HT1080 (cell line): Measurements from ENCODE around the gene MSANTD3. TPM values are rescaled to one million over a fixed set of nuclear protein-coding genes. Genes with fewer than 3 reads are reported as not detected.

Experiments used
- DNase-seq: peaks from one replicate; pipeline ENCODE4 v3.0.0-alpha.2; 2015; ENCODE audit warnings: low read depth
- total RNA-seq: library from RNA; depleted of rRNA; stranded (reverse); fragments of >200 nt; shearing (Covaris generic); gene quantifications from 2 replicates; pipeline ENCODE4 v1.2.3, GENCODE V29; 2014

MSANTD3 gene
- total RNA-seq, 1 experiment from 2014 or later = 126 TPM

DNA sequence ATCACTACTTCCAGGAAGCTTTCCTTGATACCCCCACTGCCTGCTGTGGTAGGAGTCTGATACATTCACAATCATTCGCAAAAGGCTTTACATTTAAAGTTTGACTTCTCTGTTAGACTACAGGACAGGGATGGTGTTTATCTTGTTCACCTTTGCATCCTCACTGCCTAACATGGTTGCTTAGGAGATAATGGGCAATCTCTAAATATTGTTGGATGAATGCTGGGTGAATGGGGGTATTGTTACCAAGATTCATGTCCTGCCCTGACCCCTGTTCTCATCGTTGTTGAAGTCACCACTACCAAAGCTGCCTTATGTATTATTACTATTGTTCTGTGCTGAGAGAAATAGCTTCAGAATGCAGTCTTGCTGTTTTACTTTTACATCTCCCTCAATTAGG is 38.3 kb downstream of the MSANTD3 start:
- no peak for DNase-seq

DNA sequence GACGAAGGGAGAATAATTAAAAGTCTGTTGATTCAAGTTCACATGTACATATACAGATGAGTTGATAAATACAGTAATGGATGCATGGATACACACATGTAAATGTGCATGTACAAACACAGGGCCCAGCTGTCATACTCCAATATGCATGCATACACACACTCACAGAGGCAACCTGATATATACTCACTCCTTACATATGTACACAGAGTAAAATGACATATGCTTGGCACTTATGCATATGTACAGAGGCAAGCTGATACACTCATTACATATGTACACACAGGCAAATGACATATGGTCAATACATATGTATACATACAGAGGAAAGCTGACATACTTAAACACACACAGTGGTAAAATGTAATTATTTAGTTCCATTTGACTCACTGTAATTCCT is 38.8 kb downstream of the MSANTD3 start:
- no peak for DNase-seq

DNA sequence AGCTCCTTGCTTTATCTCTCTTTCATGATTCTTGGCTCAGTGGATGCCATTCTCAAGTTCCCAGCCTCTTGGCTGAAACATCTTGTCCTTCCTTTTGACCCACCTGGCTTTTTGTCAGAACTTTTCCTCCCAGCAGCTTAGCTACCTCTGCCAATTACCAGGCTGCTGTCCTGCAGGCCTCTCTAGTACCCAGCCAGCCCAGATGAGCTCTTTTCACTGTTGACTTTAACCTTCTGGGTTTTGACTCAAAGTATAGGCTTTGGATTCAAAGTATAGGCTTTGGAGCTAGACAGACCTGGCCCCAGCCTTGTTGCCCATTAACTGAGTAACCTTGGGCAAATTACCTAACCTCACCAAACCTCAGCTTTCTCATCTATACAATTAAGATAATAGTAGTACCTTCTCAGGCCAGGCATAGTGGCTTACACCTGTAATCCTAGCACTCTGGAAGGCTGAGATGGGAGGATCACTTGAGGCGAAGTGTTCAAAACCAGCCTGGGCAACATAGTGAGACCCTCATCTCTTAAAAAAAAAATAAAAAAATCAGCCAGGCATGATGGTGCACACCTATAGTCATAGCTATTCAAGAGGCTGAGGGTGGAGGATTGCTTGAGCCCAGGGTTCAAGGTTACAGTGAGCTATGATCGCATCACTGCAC is 39.4 kb downstream of the MSANTD3 start:
- DNase-seq = no peak

DNA sequence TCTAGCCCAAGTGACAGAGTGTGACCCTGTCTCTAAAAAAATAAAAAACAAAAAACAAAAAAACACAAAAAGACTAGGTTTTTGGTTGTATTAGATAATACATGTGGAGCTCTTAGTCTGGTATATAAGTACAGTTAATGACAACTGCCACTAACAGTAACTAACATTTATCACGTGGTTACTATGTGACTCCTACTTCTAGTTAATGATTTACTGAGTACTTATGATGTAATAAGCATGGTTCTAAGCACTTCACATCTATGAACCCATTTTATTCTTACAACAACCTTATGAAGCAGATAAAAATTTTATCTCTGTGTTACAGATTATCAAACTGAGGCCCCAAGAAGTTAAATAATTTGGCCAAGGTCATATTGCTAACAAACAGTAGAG is 39.9 kb downstream of the MSANTD3 start:
- DNase-seq = no peak

DNA sequence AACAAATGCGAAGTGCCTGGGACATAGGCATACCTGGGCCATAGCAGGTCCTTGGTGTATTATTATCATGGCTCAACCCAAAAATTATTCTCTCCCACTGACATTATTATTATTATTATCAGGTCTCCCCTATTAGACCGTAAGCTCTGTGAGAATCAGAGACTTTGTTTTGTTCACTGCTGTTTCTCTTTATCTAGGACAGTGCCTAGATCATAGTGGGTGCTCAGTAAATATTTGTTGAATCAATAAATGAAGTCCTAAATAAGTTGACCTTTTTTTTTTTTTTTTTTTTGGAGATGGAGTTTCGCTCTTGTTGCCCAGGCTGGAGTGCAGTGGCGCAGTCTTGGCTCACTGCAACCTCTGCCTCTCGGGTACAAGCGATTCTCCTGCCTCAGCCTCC is 41.1 kb downstream of the MSANTD3 start:
- DNase-seq = no peak

DNA sequence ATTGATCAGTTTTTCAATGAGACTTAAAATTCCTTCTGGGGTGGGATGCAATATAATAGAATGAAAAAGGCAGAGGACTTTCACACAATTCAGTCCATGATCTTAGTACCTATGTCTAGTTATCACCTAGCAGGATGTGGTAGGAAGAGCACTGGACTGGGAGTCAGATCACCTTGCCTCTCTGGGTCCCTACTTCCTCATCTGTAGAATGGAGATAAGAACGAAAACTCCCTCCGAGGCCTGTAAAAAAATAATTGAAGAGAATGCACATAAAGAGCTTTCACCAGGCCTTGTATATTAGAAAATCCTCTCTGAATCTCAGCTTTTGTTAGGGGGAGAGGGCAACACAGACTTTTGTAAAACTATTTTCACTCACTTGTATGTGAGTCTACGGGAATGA is 45.3 kb downstream of the MSANTD3 start:
- DNase-seq = no peak

DNA sequence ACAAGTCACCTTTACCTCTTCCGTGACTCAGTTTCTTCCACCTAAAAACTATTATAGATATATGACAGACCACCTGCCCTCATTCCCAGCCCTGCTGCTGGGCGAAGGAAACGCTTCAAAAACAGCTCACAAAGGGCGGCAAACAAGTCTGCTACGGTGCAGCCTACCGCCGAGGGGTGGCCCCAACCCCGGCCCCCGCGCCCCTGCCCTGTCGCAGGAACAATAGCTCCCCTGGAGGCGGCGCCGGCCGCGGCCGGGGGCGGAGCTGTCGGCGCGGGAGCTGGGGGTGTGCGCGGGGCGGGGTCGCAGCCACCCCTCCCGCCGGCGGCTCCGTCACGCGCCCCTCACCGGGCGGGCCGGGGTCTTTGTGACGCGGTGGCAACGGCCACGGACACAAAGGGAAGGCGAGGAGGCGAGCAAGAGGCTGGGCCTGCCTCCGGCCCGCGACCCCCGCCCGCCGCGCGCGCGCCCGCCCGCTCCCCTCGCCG is 45.9 kb downstream of the MSANTD3 start, which contains the start of gene TMEFF1:
Gene TMEFF1, plus strand, starts transcription at position 362 of the 488 bp plus-strand sequence. CDS start 396 bp downstream, outside the sequence.
- no peak for DNase-seq

DNA sequence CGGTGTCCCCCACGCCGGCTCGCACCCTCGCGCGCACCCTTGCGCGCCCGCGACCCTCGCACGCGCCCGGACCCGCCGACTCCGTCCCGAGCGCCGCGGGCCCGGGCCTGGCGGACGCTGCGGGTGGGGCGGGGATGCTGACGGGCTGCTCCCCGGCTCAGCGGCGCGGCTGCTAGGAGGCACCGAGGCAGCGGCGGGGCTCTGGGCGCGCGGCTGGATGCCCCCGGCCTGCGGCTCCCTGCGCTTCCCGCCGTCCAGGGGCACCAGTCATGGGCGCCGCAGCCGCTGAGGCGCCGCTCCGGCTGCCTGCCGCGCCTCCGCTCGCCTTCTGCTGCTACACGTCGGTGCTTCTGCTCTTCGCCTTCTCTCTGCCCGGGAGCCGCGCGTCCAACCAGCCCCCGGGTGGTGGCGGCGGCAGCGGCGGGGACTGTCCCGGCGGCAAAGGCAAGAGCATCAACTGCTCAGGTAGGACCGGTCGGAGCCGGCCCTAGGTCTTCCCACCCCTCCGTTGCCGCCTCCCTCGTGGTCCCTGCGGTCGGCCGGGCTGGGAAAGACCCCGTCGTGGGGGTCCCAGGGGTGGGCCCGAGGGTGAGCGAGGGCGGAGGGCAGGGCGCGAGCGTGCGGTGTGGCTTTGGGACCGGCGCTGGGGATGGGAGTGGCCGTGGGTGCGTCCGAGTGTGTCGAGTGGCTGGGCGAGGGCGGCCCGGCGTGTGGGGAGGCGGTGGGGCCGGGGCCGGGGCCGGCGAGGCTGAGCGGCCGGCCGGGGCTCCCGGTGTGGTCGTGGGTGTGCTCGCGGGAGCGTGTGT is 46.5 kb downstream of the MSANTD3 start:
- peak; percentile 31 for DNase-seq

DNA sequence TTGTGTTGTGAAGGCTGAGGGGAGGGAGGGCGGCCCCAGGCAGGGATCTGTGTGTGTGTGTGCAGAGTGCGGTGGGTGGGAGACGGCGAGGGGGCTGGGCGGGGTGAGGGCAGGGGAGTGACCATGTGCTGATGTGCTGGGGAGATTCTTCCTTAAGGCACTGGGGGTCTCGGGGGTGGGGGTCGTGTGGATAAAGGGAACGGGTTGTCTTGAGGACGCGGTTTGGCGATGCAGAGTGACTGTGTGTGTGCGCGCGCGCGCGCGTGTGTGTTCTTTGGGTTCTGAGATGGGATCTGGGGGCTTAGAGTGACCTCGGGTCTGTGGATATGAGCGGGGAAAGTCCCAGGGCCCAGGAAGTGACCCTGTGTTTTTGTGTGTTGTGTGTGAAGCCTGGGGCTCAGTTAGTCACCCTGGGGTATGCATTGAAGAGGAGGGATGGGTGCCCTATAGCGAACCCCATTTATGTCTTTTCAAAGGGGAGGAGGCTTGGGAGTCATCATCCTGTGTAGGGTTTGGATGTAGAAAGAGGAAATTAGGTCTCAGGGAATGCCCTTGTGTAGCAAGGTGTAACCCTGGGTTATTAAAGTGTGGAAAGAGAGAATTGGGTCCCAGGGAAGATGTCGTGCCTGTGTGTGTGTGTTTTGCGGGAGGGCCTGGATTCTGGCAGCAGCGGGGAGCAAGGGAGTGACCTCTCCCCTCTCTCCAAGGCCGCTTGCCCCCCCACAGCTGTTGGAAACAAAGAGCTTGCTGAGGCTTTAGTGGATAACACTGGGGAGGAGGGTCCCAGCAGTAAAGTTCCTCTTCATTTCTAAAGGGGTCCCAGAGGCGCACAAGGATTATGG is 47.4 kb downstream of the MSANTD3 start:
- no peak for DNase-seq

DNA sequence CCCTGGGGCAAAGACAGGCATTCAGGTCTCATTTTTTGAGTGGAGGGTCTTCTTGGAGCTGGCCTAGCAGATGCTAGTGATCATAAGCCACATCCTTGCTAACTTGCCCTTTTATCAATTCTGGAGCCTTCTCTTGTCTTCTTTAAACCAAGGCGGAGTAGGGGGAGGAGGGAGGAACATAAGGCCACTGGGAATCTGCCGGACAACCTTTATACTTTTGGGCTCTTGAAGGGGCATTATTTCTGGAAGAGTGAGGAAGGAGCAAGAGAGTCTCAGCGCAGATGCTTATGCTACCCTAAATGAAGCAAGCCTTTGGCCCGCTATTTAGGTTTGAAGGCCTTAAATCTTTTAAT is 48.0 kb downstream of the MSANTD3 start:
- no peak for DNase-seq

DNA sequence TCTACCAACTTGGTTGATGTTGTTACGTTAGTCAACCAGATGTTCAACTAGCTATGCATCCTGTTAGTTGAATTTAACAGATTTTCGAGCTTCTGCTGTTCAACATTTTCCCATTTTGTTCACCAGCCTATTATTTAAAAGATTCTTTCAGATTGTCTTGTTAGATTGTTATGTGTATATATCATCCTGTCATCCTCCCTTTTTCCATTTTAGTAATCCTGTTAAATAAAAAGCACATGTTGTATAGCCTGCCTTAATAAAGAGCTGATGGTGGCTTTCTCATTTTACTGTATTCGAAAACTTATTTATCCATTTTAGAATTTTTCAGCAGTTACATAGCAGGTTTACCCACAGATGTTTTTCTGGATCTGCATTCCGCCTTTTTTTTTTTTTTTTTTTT is 50.3 kb downstream of the MSANTD3 start:
- DNase-seq = no peak

DNA sequence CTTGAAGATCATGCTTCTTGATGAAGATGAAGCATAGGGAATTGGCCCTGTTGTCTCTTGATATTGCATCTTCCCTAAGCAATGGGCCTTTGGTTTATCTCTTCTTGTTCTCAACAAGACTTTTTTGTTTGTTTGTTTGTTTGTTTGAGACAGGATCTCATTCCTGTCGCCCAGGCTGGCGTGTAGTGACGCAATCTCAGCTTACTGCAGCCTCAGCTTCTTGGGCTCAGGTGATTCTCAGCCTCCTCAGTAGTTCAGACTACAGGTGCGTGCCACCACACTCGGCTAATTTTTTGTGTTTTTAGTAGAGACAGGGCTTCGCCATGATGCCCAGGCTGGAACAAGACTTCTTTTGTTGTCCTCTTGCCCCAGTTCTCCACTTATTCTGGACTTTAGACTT is 51.2 kb downstream of the MSANTD3 start:
- DNase-seq = no peak

DNA sequence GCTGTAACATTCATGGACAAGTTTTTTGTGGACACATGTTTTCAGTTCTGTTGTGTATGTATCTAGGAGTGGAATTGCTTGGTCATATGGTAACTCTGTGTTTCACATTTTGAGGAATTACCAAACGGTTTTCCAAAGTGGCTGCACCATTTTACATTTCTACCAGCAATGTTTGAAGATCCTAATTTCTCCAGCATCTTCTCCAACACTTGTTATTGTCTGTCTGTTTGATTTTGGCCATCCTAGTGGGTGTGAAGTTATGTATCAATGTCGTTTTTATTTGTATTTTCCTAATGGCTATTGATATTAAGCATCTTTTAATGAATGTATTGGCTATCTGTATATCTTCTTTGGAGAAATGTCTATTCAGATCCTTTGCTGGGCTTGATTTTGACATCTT is 52.9 kb downstream of the MSANTD3 start:
- DNase-seq = no peak

DNA sequence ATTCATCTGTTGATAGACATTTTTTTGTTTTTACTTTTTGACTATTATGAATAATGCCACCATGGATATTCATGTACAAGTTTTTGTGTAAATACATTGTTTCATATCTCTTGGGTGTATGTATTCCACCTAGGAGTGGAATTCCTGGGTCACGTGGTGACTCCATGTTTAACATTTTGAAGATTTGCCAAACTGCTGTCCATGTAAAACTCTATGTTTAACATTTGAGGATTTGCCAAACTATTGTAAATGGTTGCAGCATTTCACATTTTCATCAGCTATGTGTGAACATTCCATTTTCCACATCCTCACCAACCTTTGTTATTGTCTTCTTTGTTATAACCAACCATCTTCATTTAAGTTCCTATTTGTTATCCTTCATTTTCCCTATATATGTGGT is 58.3 kb downstream of the MSANTD3 start:
- DNase-seq = no peak

DNA sequence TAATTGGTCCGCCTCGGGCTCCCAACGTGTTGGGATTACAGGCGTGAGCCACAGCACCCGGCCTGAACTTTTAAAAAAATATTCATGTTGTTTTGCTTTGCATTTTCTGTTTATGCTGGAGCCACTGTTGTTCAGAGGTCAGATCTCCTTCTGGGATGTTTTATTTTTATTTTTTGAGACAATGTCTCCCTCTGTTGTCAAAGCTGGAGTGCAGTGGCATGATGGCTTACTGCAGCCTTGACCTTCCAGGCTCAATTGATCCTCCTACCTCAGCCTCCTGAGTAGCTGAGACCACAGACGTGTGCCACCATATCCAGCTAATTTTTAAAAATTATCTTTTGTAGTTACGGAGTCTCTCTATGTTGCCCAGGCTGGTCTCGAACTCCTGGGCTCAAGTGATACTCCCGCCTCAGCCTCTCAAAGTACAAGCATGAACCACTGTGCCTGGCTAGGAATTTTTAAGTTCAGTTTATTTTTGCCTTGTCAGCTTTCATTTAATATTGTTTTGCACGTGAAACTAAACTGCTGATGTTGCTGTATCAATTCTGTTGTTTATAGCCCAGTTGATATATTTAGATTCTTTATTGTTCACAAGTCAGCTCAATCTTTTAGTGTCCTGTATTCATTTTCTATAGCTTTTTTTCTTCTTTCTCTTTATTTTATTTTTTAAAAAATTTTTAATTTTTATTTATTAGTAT is 59.7 kb downstream of the MSANTD3 start:
- DNase-seq = no peak

DNA sequence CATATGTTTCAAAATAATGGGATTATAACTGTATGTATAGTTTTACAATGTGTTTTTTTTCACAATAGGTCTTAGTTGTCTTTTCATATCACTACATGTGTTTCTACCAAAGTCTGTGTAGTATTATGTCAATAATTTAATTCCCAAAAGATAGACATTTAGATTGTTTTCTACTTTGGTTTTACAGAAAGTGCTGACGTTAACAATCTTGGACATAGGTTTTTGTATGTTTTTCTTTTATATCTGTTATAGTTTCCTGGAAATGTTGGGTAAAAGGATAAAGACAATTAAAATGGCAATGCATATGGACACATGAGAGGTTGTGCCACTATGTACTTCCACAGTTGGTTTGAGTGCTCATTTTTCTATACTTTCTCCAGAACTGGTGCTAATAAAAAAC is 61.2 kb downstream of the MSANTD3 start:
- no peak for DNase-seq

DNA sequence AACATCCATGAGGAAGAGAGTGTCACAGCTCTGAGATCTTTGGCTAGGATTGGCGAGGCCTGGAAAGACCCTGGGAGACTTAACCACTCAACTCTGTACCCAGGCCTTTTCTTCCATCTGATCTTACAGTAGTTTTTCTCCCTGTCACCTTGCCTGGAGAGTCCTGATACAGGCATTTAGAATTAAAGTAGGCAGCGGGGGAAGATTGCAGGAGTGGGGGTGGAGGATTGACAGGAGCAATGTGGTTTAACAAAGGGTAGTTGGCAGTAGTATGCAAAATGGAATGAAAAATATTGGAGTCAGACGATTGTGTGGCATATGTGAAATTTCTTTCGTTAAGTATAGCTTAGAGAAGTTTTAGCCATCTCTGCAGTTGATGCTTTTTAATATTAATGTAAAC is 62.9 kb downstream of the MSANTD3 start:
- no peak for DNase-seq

DNA sequence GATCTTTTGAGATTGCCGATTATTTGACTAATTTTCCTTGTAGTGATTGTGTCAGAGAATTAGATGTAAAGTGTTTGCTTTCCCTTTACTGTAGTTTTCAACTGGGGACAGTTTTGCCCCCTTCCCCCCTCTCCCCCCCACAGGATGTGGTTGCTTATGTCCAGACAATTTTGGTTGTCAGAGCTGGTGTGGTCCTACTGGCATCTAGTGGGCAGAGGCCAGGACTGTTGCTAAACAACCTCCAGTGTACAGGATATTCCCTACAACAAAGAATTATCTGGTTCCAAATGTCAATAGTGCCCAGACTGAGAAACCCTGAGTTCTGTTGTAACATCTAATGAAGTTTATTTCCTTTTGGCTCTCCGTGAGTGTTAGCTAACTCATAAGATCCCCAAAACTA is 66.0 kb downstream of the MSANTD3 start:
- peak; percentile 73 for DNase-seq

DNA sequence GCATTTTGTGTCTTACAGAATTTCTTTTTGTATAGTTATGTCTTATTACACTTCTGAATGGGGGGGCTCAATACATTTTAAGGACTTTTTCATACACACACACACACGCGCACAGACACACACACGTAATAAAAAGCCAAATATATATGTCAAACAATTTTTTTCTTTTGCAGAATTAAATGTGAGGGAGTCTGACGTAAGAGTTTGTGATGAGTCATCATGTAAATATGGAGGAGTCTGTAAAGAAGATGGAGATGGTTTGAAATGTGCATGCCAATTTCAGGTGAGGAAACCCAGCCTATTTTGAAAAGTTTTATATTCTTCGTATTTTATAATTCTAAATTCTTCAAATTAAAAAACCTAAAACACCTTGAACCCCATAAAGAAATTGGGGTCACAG is 71.6 kb downstream of the MSANTD3 start:
- DNase-seq = peak; percentile 29

DNA sequence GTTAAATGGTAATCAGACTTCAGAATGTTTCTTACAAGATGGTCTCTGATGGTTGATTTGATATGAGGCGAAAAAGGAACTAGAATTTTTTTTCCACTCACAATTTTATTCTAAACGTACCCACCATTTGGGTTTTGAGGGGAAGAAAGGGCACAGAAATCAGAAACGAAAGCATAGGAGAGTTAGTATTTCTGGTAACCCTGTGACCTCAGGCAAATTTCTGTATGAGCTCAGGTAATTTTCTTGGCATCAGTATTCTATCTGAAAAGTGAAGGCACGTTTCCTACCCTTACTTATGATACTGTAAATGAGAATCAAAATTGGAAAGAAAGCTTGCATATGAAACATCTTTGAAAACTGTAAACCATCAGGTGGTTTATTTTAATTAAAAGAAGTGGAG is 72.5 kb downstream of the MSANTD3 start:
- DNase-seq = no peak

DNA sequence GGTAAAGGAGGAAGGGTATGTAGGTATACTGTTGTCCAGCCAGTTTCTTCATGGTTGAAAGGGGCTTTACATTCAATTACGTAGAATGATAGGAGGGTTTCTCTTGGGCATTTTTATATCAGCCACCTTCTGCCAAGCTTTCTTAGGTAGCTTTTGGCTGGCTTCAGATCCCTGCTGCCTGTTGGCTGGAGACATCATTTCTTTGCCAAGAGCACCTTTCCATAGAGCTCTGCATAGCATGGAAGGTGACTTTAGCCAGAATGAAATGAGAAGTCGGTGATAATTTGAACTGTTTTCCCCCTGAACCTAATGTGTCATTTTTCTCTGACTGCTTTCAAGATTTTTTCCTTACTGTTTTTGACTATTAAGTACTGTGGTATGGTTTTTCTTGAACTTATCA is 72.9 kb downstream of the MSANTD3 start:
- DNase-seq = no peak
